Esophagus muscularis mucosa (tissue), 4 donors: ENCODE results near the gene PRDX1.
"Not testable (repeated sequence)": the region's sequence is repeated elsewhere in the genome, so short reads cannot be mapped to it uniquely, and the experiment has no call there.

Experiments
- CTCF ChIP-seq, 3 experiments: fragments of 200-600 bp in 2 of 3; fragments of 450-650 bp in 1 of 3; sonication (generic) in 2 of 3; IDR thresholded peaks; one replicate each; pipeline ENCODE4 v1.5.1; 2017 to 2019; ENCODE audit warnings: antibody characterized with exemption in 3 of 3, mild to moderate bottlenecking in 2 of 3, moderate library complexity in 1 of 3
- EP300 ChIP-seq: sonication (generic); formaldehyde crosslinking; IDR thresholded peaks from one replicate; pipeline ENCODE4 v1.6.1; 2017; ENCODE audit warnings: antibody characterized with exemption
- POLR2A ChIP-seq: fragments of 450-650 bp; IDR thresholded peaks from one replicate; pipeline ENCODE4 v1.6.1; 2017; ENCODE audit warnings: antibody characterized with exemption, moderate library complexity, mild to moderate bottlenecking, low read depth
- POLR2AphosphoS5 ChIP-seq, 2 donors: sonication (generic); formaldehyde crosslinking; IDR thresholded peaks; one replicate each; pipeline ENCODE4 v1.6.1; 2017; ENCODE audit warnings: antibody characterized with exemption in 2 of 2

GRCh38 chr1:45519774-45520173, 1.9 kb downstream of the PRDX1 start:
- TF ChIP-seq POLR2A; CTCF (IDR thresholded peaks at IDR 0.05); EP300; POLR2AphosphoS5 (IDR thresholded peaks at IDR 0.05): not testable (repeated sequence)
